ENCODE results near the gene MS4A6E. TPM values are rescaled to one million over a fixed set of nuclear protein-coding genes. Genes with fewer than 3 reads are reported as not detected.

The MS4A6E gene
- total RNA-seq, 1 experiment from 2014 or later, result not detected

GRCh38 chr11:60372767-60373166, 45.7 kb downstream of the MS4A6E start:
- DNase-seq, result no peak
- H3K79me2 ChIP-seq (ENCODE audit: low read depth), result no peaks in the 10 kb centered on the region
- ChIA-PET CTCF (no interaction called here), POLR2A (ENCODE audit: unreplicated experiment) (no interaction called here)
- peaks cover 3% of the 10 kb centered on the region; the same call in 1 of the 2 replicates for H3K9me3 ChIP-seq (ENCODE audit: insufficient read depth, low read depth)
- no peak overlapping the region for H2AFZ ChIP-seq
- no peaks in the 10 kb centered on the region for H3F3A ChIP-seq (ENCODE audit: insufficient read depth, low read depth)
- peaks cover 12% of the 10 kb centered on the region; the same call in 1 of the 2 replicates for H3K4me1 ChIP-seq (replicated peaks; ENCODE audit: insufficient read depth)
- no peak overlapping the region for H3K4me2 ChIP-seq
- BruUV-seq (replicated peaks), result no TSS peak
- H3K4me3 ChIP-seq, result no peak overlapping the region
- H3K27ac ChIP-seq, result no peak overlapping the region
- no peaks in the 10 kb centered on the region; the same call in 1 of the 2 replicates for H4K20me1 ChIP-seq (ENCODE audit: insufficient read depth)
- H3K9me2 ChIP-seq (ENCODE audit: insufficient read depth), result no peaks in the 10 kb centered on the region
- TF ChIP-seq CTCF (conservative IDR thresholded peaks at IDR 0.05), result no peak
- intact Hi-C loops (cut with micrococcal nuclease; ENCODE audit: unreplicated experiment), result no loop called here
- H3K27me3 ChIP-seq (ENCODE audit: insufficient read depth, low read depth), result peaks cover 50% of the 10 kb centered on the region
- no peaks in the 10 kb centered on the region for H3K36me3 ChIP-seq (ENCODE audit: low read depth)

- Histone ChIP-seq H3K9me2 (ENCODE audit: insufficient read depth) (no peaks in the 10 kb centered on the region), H3K4me1 (replicated peaks; ENCODE audit: insufficient read depth) (peaks cover 12% of the 10 kb centered on the region; the same call in 1 of the 2 replicates), H3K36me3 (ENCODE audit: low read depth) (no peaks in the 10 kb centered on the region), H3K79me2 (ENCODE audit: low read depth) (no peaks in the 10 kb centered on the region), H3K27me3 (ENCODE audit: insufficient read depth, low read depth) (peaks cover 40% of the 10 kb centered on the region; the same call in 1 of the 2 replicates), H3K27ac (no peak overlapping the region), H3K4me2 (no peak overlapping the region), H3K9me3 (ENCODE audit: insufficient read depth, low read depth) (peaks cover 3% of the 10 kb centered on the region; the same call in 1 of the 2 replicates), H3F3A (ENCODE audit: insufficient read depth, low read depth) (no peaks in the 10 kb centered on the region), H4K20me1 (ENCODE audit: insufficient read depth) (no peaks in the 10 kb centered on the region; the same call in 1 of the 2 replicates), H3K4me3 (no peak overlapping the region), H2AFZ (no peak overlapping the region)
- BruUV-seq (replicated peaks), result no TSS peak
- intact Hi-C loops (cut with micrococcal nuclease; ENCODE audit: unreplicated experiment), result no loop called here
- ChIA-PET POLR2A (ENCODE audit: unreplicated experiment) (no interaction called here), CTCF (no interaction called here)
- no peak for TF ChIP-seq EZH2 (IDR thresholded peaks at IDR 0.05; ENCODE audit: low read depth)
- TF ChIP-seq CTCF (conservative IDR thresholded peaks at IDR 0.05), result no peak
- no peak for DNase-seq
Measured at GRCh38 chr11:60375316-60375715, 48.3 kb downstream of the MS4A6E start.

GRCh38 chr11:60376601-60377000, 49.5 kb downstream of the MS4A6E start:
- Histone ChIP-seq H2AFZ (no peak overlapping the region), H3K27ac (no peak overlapping the region), H3K4me2 (peak overlapping the region; percentile 21; the same call in 1 of the 2 replicates), H3K4me3 (no peak overlapping the region), H3K36me3 (ENCODE audit: low read depth) (no peaks in the 10 kb centered on the region), H3K27me3 (ENCODE audit: insufficient read depth, low read depth) (peaks cover 48% of the 10 kb centered on the region; the same call in 1 of the 2 replicates), H4K20me1 (ENCODE audit: insufficient read depth) (no peaks in the 10 kb centered on the region; the same call in 1 of the 2 replicates), H3F3A (ENCODE audit: insufficient read depth, low read depth) (no peaks in the 10 kb centered on the region), H3K4me1 (replicated peaks; ENCODE audit: insufficient read depth) (0 out of 2 replicates have a peak, but pooled peaks cover 3% of the 10 kb centered on the region), H3K9me2 (ENCODE audit: insufficient read depth) (no peaks in the 10 kb centered on the region), H3K79me2 (ENCODE audit: low read depth) (no peaks in the 10 kb centered on the region), H3K9me3 (ENCODE audit: insufficient read depth, low read depth) (peaks cover 3% of the 10 kb centered on the region; the same call in 1 of the 2 replicates)
- intact Hi-C loops (cut with micrococcal nuclease; ENCODE audit: unreplicated experiment), result no loop called here
- ChIA-PET POLR2A (ENCODE audit: unreplicated experiment) (no interaction called here), CTCF (no interaction called here)
- DNase-seq, result peak in 1 of 2 experiments; percentile 51
- TF ChIP-seq CTCF (conservative IDR thresholded peaks at IDR 0.05) (no peak), EZH2 (IDR thresholded peaks at IDR 0.05; ENCODE audit: low read depth) (no peak)
- BruUV-seq (replicated peaks), result no TSS peak

Measured in PC-9 (cell line).